ENCODE measurements around the gene GTSE1. TPM values are rescaled to one million over a fixed set of nuclear protein-coding genes. Genes with fewer than 3 reads are reported as not detected.

The GTSE1 gene
- total RNA-seq, 1 donor from 2014 or later, result 7.2 TPM

DNA sequence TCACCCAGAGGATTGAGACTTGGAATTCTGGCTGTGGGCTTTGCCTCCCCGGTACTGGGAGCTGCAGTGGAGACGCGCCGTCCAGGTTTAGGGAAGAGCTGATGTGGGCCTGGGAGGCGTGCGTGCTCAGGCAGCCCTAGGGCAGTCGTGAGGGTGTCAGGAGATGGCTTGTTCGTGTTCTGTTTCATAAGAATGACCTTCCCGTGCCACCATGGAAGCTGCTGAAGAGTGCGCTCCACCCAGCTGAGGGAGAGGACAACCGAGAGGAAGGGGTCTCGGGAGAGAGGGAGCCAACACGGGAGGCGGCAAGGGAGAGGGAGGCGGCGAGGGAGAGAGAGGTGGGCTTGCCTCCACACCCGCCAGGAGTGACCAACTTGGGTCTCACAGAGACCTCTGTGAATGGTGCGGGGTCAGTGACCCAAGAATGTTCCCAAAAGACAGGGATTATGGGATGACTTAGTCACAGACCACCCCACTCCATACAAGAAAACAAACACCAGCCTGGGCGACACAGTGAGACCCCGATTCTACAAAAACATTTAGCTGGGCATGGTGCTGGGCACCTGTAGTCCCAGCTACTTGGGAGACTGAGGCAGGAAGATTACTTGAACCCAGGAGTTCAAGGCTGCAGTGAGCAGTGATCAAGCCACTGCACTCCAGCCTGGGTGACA lies 24.2 kb downstream of the GTSE1 start:
- DNase-seq (ENCODE audit: low spot score), result peak; percentile 71
- Mint-ChIP-seq H3K27me3 (ENCODE audit: low read depth) (no peaks in the 10 kb centered on the region), H3K9me3 (ENCODE audit: low read depth) (no peaks in the 10 kb centered on the region), H3K36me3 (ENCODE audit: low read depth) (peaks cover 2% of the 10 kb centered on the region), H3K4me3 (ENCODE audit: unreplicated experiment) (no peak overlapping the region), H3K4me1 (ENCODE audit: low read depth) (no peaks in the 10 kb centered on the region), H3K27ac (ENCODE audit: unreplicated experiment) (no peak overlapping the region)
- no peak for TF ChIP-seq CTCF (IDR thresholded peaks at IDR 0.05)

GRCh38 chr22:46322711-46323110 lies 26.0 kb downstream of the GTSE1 start:
- no peaks in the 10 kb centered on the region for H3K4me1 Mint-ChIP-seq (ENCODE audit: low read depth)
- no peak for TF ChIP-seq CTCF (IDR thresholded peaks at IDR 0.05)
- DNase-seq (ENCODE audit: low spot score), result no peak
- no peak overlapping the region for H3K4me3 Mint-ChIP-seq (ENCODE audit: unreplicated experiment)
- H3K27ac Mint-ChIP-seq (ENCODE audit: unreplicated experiment), result no peak overlapping the region
- H3K36me3 Mint-ChIP-seq (ENCODE audit: low read depth), result peaks cover 2% of the 10 kb centered on the region
- H3K27me3 Mint-ChIP-seq (ENCODE audit: low read depth), result no peaks in the 10 kb centered on the region
- H3K9me3 Mint-ChIP-seq (ENCODE audit: low read depth), result no peaks in the 10 kb centered on the region

GRCh38 chr22:46323162-46323561 lies 26.5 kb downstream of the GTSE1 start:
- DNase-seq (ENCODE audit: low spot score), result peak; percentile 56
- no peak overlapping the region for H3K4me3 Mint-ChIP-seq (ENCODE audit: unreplicated experiment)
- peaks cover 2% of the 10 kb centered on the region for H3K36me3 Mint-ChIP-seq (ENCODE audit: low read depth)
- no peak overlapping the region for H3K27ac Mint-ChIP-seq (ENCODE audit: unreplicated experiment)
- H3K4me1 Mint-ChIP-seq (ENCODE audit: low read depth), result no peaks in the 10 kb centered on the region
- TF ChIP-seq CTCF (IDR thresholded peaks at IDR 0.05), result no peak
- no peaks in the 10 kb centered on the region for H3K27me3 Mint-ChIP-seq (ENCODE audit: low read depth)
- no peaks in the 10 kb centered on the region for H3K9me3 Mint-ChIP-seq (ENCODE audit: low read depth)

- Mint-ChIP-seq H3K4me1 (ENCODE audit: low read depth) (no peaks in the 10 kb centered on the region), H3K9me3 (ENCODE audit: low read depth) (no peaks in the 10 kb centered on the region), H3K4me3 (ENCODE audit: unreplicated experiment) (no peak overlapping the region), H3K27me3 (ENCODE audit: low read depth) (no peaks in the 10 kb centered on the region), H3K36me3 (ENCODE audit: low read depth) (no peaks in the 10 kb centered on the region), H3K27ac (ENCODE audit: unreplicated experiment) (no peak overlapping the region)
- TF ChIP-seq CTCF (IDR thresholded peaks at IDR 0.05), result no peak
- peak; percentile 72 for DNase-seq (ENCODE audit: low spot score)
These were observed 29.5 kb downstream of the GTSE1 start for GRCh38 chr22:46326066-46326680.

DNA sequence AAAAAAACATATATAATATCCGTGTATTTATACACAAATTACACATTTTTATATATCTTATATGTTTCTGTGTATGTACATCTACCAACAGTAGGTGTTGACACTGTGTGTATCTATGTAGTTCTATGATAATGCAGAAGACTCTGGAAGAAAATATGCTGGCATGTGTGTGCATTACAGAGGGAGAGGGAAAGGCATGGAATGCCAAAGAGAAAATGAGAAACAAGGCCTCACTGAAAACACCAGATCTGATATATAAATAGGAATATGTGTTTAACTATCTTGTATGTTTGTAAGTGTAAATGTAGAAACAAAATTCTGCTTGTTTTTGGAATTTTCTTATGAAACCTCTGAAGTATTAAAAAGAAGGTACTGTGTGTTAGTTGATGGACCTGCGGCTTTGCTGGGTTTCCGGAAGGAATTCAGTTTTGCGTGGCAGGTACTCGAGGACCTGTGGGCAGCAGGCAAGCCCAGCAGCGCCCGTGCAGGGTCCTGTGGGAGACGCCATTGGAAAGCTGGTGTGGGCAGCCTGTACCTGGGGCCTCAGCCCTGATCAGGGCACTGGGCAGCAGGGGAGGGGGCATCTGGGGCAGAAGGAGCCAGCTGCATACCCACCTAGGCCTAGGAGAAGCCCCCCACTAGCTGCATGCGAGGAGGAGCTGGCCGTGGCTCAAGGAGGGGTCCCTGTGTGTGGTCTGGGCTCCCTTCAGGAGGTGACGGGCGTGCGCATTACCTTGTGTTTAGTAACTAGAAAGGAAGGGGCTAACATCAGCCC lies 31.2 kb downstream of the GTSE1 start:
- Mint-ChIP-seq H3K4me3 (ENCODE audit: unreplicated experiment) (no peak overlapping the region), H3K27me3 (ENCODE audit: low read depth) (no peaks in the 10 kb centered on the region), H3K4me1 (ENCODE audit: low read depth) (no peaks in the 10 kb centered on the region), H3K27ac (ENCODE audit: unreplicated experiment) (no peak overlapping the region), H3K9me3 (ENCODE audit: low read depth) (no peaks in the 10 kb centered on the region), H3K36me3 (ENCODE audit: low read depth) (no peaks in the 10 kb centered on the region)
- TF ChIP-seq CTCF (IDR thresholded peaks at IDR 0.05), result no peak
- peak; percentile 47 for DNase-seq (ENCODE audit: low spot score)
